TTC549 (cell line): Measurements from ENCODE around the gene DSCAML1.

Source experiments
- FAIRE-seq: peaks from 2 replicates; lab custom pipeline; 2012; peaks lifted over from hg19 to GRCh38; lab: Jason Lieb, UNC

DSCAML1 gene

GRCh38 chr11:117720061-117720511, 76.9 kb downstream of the DSCAML1 start:
- no peak for FAIRE-seq

GRCh38 chr11:117719480-117719879, 77.5 kb downstream of the DSCAML1 start:
- no peak for FAIRE-seq

GRCh38 chr11:117717485-117718314, 79.3 kb downstream of the DSCAML1 start:
- FAIRE-seq, result no peak

- no peak for FAIRE-seq
Measured at GRCh38 chr11:117716521-117717440, 80.2 kb downstream of the DSCAML1 start.

- no peak for FAIRE-seq
Measured at GRCh38 chr11:117715801-117716200, 81.2 kb downstream of the DSCAML1 start.

GRCh38 chr11:117713538-117713991, 83.5 kb downstream of the DSCAML1 start:
- no peak for FAIRE-seq

- no peak for FAIRE-seq
Measured at GRCh38 chr11:117712530-117712929, 84.5 kb downstream of the DSCAML1 start.

- FAIRE-seq, result no peak
Measured at GRCh38 chr11:117711331-117711730, 85.7 kb downstream of the DSCAML1 start.

GRCh38 chr11:117710211-117710610, 86.8 kb downstream of the DSCAML1 start:
- no peak for FAIRE-seq

- no peak for FAIRE-seq
Measured at GRCh38 chr11:117706322-117706814, 90.6 kb downstream of the DSCAML1 start.

GRCh38 chr11:117705866-117706265, 91.2 kb downstream of the DSCAML1 start:
- FAIRE-seq, result no peak

GRCh38 chr11:117704395-117705100, 92.5 kb downstream of the DSCAML1 start:
- FAIRE-seq, result no peak

GRCh38 chr11:117702946-117703598, 93.9 kb downstream of the DSCAML1 start:
- no peak for FAIRE-seq

GRCh38 chr11:117701781-117702180, 95.2 kb downstream of the DSCAML1 start:
- FAIRE-seq, result no peak

GRCh38 chr11:117700551-117700950, 96.5 kb downstream of the DSCAML1 start:
- no peak for FAIRE-seq

- no peak for FAIRE-seq
Measured at GRCh38 chr11:117697319-117697718, 99.7 kb downstream of the DSCAML1 start.

GRCh38 chr11:117696540-117696939, 100.5 kb downstream of the DSCAML1 start:
- FAIRE-seq, result no peak

- no peak for FAIRE-seq
Measured at GRCh38 chr11:117693344-117693743, 103.7 kb downstream of the DSCAML1 start.

GRCh38 chr11:117691516-117691915, 105.5 kb downstream of the DSCAML1 start:
- no peak for FAIRE-seq

GRCh38 chr11:117691218-117691514, 105.8 kb downstream of the DSCAML1 start:
- FAIRE-seq, result no peak

- FAIRE-seq, result no peak
Measured at GRCh38 chr11:117690484-117691217, 106.4 kb downstream of the DSCAML1 start.
